Endothelial cell (in vitro differentiated cells): ENCODE measurements around the gene LRP4. TPM values are rescaled to one million over a fixed set of nuclear protein-coding genes. Genes with fewer than 3 reads are reported as not detected.

ENCODE experiments used
- DNase-seq: peaks from one replicate; pipeline ENCODE4 v3.0.0; 2021; ENCODE audit warnings: low spot score
- H3K27ac Mint-ChIP-seq: one replicate; pipeline ENCODE4 v1.8.0; 2021; ENCODE audit warnings: mixed read lengths, inconsistent platforms; ENCODE audit not compliant: unreplicated experiment
- H3K27me3 Mint-ChIP-seq: one replicate; pipeline ENCODE4 v1.8.0; 2021; ENCODE audit warnings: mild to moderate bottlenecking, moderate library complexity, mixed read lengths, inconsistent platforms; ENCODE audit not compliant: unreplicated experiment
- H3K36me3 Mint-ChIP-seq: one replicate; pipeline ENCODE4 v1.8.0; 2021; ENCODE audit warnings: mild to moderate bottlenecking, low read depth, mixed read lengths, inconsistent platforms; ENCODE audit not compliant: unreplicated experiment
- H3K4me1 Mint-ChIP-seq: one replicate; pipeline ENCODE4 v1.8.0; 2021; ENCODE audit warnings: mild to moderate bottlenecking, mixed read lengths, inconsistent platforms; ENCODE audit not compliant: unreplicated experiment
- H3K4me3 Mint-ChIP-seq: one replicate; pipeline ENCODE4 v1.8.0; 2021; ENCODE audit warnings: mild to moderate bottlenecking, mixed read lengths, inconsistent platforms; ENCODE audit not compliant: unreplicated experiment
- H3K9me3 Mint-ChIP-seq: one replicate; pipeline ENCODE4 v1.8.0; 2021; ENCODE audit warnings: mixed read lengths, inconsistent platforms; ENCODE audit not compliant: unreplicated experiment
- total RNA-seq: library from RNA; stranded (reverse); fragmentation: NEBNext Ultra II Directional; extraction: Animal tissue kit (Norgen Biotek cat#: 25700); gene quantifications from one replicate; pipeline ENCODE4 v1.2.1, GENCODE V29; 2021; ENCODE audit not compliant: unreplicated experiment
- TF ChIP-seq, protein P1 (sequence below): fragments of 200-600 bp; sonication (generic); IDR thresholded peaks from one replicate; pipeline ENCODE4 v1.5.0; 2021; ENCODE audit warnings: antibody characterized with exemption; ENCODE audit not compliant: unreplicated experiment

The LRP4 gene
- total RNA-seq, 1 donor from 2014 or later = 21.8 TPM

GRCh38 chr11:46949297-46949696 lies 30.9 kb upstream of the LRP4 start:
- peaks cover 4% of the 10 kb centered on the region for H3K4me1 Mint-ChIP-seq
- DNase-seq = no peak
- no peaks in the 10 kb centered on the region for H3K9me3 Mint-ChIP-seq
- TF ChIP-seq, protein P1, sequence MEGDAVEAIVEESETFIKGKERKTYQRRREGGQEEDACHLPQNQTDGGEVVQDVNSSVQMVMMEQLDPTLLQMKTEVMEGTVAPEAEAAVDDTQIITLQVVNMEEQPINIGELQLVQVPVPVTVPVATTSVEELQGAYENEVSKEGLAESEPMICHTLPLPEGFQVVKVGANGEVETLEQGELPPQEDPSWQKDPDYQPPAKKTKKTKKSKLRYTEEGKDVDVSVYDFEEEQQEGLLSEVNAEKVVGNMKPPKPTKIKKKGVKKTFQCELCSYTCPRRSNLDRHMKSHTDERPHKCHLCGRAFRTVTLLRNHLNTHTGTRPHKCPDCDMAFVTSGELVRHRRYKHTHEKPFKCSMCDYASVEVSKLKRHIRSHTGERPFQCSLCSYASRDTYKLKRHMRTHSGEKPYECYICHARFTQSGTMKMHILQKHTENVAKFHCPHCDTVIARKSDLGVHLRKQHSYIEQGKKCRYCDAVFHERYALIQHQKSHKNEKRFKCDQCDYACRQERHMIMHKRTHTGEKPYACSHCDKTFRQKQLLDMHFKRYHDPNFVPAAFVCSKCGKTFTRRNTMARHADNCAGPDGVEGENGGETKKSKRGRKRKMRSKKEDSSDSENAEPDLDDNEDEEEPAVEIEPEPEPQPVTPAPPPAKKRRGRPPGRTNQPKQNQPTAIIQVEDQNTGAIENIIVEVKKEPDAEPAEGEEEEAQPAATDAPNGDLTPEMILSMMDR = no peak
- peaks cover 6% of the 10 kb centered on the region for H3K36me3 Mint-ChIP-seq
- H3K27me3 Mint-ChIP-seq = peaks cover 2% of the 10 kb centered on the region
- no peak overlapping the region for H3K4me3 Mint-ChIP-seq
- H3K27ac Mint-ChIP-seq = no peak overlapping the region

GRCh38 chr11:46948378-46949131 lies 30.2 kb upstream of the LRP4 start:
- TF ChIP-seq, protein P1 = no peak
- DNase-seq = no peak
- Mint-ChIP-seq H3K36me3 (peaks cover 6% of the 10 kb centered on the region), H3K27ac (no peak overlapping the region), H3K27me3 (peaks cover 3% of the 10 kb centered on the region), H3K9me3 (no peaks in the 10 kb centered on the region), H3K4me1 (peaks cover 4% of the 10 kb centered on the region), H3K4me3 (no peak overlapping the region)

DNA sequence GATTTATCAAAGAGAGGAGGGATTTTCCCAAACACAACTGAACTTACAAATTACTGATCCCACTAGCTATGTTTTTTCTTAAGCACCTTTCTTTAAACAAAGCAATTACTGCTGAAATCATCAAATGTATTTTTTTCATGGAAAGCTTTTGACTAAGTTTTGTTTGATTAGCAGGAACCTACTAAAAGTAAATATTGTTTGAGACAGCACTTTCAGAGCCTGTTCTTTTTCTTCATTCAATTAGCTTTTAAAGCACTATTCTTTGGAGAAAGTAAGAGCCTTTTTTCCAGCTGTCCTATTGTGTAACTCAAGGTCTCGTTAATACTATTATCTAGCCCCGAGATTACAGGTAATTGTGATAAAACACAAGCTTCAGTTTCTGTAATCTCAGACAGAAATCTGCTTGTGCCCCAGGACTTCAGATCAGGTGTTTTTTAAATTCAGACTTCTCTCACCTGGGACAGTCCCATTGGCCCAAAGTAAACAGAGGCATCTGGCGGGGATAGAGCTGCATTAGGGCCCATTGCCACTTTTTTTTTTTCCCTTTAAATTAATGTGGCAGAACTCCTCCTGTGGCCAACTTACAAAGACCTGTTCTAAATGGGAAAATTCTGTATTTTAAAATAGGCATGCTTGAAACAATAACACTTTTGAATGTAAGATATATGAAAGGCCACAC lies 29.2 kb upstream of the LRP4 start:
- no peak for DNase-seq
- Mint-ChIP-seq H3K4me1 (no peaks in the 10 kb centered on the region), H3K9me3 (no peaks in the 10 kb centered on the region), H3K4me3 (no peak overlapping the region), H3K36me3 (peaks cover 6% of the 10 kb centered on the region), H3K27me3 (peaks cover 3% of the 10 kb centered on the region), H3K27ac (no peak overlapping the region)
- TF ChIP-seq, protein P1 = no peak

GRCh38 chr11:46944356-46945075 lies 26.2 kb upstream of the LRP4 start:
- Mint-ChIP-seq H3K4me3 (no peak overlapping the region), H3K27ac (no peak overlapping the region), H3K27me3 (peaks cover 5% of the 10 kb centered on the region), H3K4me1 (no peaks in the 10 kb centered on the region), H3K36me3 (peaks cover 6% of the 10 kb centered on the region), H3K9me3 (no peaks in the 10 kb centered on the region)
- TF ChIP-seq, protein P1 = no peak
- DNase-seq = no peak

DNA sequence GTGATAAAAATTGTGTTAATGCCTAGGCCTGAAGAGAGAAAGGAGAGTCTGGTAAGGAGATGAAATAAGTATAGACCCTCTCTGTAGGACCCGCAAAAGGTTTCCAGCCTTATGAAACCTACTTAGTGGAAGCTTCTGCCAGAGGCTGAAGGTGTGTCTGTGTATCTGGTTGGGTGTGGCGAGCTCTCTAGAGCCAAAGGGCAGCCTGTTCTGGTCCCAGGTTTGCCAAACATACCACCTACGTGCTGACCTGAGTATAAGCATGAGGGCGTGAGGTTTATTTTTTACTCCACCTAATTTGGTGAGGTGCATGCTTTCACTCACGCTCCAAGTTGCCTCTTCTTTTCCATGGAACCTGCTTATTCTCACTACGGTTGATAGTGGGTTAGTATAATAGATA lies 23.8 kb upstream of the LRP4 start:
- no peak for DNase-seq
- TF ChIP-seq, protein P1 = no peak
- Mint-ChIP-seq H3K27me3 (peaks cover 5% of the 10 kb centered on the region), H3K4me1 (no peaks in the 10 kb centered on the region), H3K36me3 (peaks cover 6% of the 10 kb centered on the region), H3K9me3 (no peaks in the 10 kb centered on the region), H3K4me3 (no peak overlapping the region), H3K27ac (no peak overlapping the region)
